Motor neuron (in vitro differentiated cells): ENCODE data around the gene PIWIL1. TPM values are rescaled to one million over a fixed set of nuclear protein-coding genes. Genes with fewer than 3 reads are reported as not detected.

Source experiments
- total RNA-seq, 8 experiments: library from RNA; unstranded; fragments of 300-600 nt; gene quantifications; 2 replicates each; pipeline versions ENCODE4 v1.2.3 to v1.2.4, GENCODE V29; 2022

PIWIL1 gene
- total RNA-seq, 8 experiments from 2014 or later, result 0.57 TPM; not detected in 7

Other genes starting within 250 kb of the PIWIL1 start
- gene FZD10, start 175.4 kb upstream of the PIWIL1 start, total RNA-seq, result 1 to 10 TPM in 1 of 8 experiments, under 1 TPM in 7; 0.08 to 4.9 (median 0.25) TPM